Activated CD4-positive, alpha-beta T cell treated with anti-CD3 and anti-CD28 coated beads, Interleukin-2, amount 50 U/mL, for 48 hours (primary cell): Measurements from ENCODE around the gene PES1.
"Not testable (repeated sequence)": the region's sequence is repeated elsewhere in the genome, so short reads cannot be mapped to it uniquely, and the experiment has no call there.

Experiments
- DNase-seq, 2 experiments: peaks; one replicate each; pipeline ENCODE4 v3.0.0-alpha.2; 2020

The PES1 gene

GRCh38 chr22:30574095-30574981, 17.4 kb downstream of the PES1 start, which contains the start of gene GAL3ST1:
Gene GAL3ST1 (minus strand): TSS chr22:30574665. CDS start chr22:30557392, 17,273 bp downstream.
- no peak for DNase-seq

GRCh38 chr22:30573594-30574094, 18.1 kb downstream of the PES1 start:
- no peak for DNase-seq

- DNase-seq: no peak
Observed at GRCh38 chr22:30572840-30573593, 18.7 kb downstream of the PES1 start.

- DNase-seq: no peak
Observed at GRCh38 chr22:30572210-30572609, 19.5 kb downstream of the PES1 start.

- no peak for DNase-seq
Observed at GRCh38 chr22:30569674-30570202, 22.0 kb downstream of the PES1 start.

DNA sequence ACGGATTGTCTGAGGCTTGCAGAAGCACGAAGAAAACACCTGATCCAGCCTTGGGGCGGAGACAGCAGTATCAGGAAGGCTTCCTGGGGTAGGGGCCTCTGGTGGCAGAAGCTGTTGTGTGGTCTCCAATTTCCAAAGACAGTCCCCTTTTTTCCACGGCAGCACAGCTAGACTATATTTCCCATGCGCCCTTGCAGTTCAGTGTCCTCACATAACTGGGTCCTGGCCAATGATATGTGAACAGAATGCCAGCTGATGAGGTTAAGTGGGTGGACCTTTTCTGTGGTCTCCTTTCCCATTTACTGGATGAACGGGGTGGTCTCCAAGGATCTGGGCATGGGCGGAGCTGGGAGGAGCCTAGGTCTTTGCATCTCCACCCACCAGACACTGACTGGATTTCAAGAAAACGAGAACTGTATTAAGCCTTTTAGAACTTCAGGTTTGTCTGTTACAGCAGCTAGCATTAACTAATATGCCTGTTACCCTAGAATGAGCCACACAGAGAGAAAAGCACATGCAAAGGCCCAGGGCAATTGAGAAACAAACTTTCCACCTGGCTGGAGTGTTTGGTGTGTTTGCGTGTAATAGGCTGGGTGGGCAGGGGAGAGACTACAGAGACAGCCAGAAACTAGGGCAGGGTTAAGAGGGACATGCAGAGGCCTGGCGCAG, 23.4 kb downstream of the PES1 start:
- DNase-seq: no peak

DNA sequence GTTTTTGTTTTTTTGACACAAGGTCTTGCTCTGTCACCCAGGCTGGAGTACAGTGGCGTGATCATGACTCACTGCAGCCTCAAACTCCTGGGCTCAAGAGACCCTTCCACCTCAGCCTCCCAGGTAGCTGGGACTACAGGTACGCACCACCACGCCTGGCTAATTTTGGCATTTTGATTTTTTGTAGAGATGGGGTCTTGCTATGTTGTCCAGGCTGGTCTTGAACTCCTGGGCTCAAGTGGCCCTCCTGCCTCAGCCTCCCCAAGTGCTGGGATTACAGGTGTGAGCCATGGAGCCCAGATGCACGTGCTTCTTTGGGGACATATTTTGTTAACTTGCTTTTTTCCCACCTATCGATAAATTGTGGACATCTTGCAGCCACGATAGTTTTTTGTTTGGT, 24.4 kb downstream of the PES1 start:
- DNase-seq: not testable (repeated sequence)

DNA sequence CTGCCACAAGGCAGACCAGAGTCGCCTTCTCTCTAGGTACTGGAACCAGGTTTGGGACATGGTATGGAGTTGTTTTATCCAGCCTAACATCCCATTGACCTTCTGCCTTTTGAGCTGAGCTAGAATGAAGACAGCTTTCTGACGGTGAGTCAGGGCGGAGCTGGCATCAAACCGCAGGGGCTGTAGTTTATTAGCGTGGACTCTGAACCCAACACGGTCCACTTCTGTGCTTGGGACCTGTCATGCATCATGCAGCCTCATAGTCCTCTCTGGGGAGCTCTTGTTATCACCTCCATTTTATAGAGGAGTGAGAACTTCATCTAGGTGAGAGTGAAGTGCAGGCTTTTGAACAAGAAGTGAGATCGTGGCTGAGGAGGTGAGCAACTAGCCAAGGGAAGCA, 25.6 kb downstream of the PES1 start:
- no peak for DNase-seq

DNA sequence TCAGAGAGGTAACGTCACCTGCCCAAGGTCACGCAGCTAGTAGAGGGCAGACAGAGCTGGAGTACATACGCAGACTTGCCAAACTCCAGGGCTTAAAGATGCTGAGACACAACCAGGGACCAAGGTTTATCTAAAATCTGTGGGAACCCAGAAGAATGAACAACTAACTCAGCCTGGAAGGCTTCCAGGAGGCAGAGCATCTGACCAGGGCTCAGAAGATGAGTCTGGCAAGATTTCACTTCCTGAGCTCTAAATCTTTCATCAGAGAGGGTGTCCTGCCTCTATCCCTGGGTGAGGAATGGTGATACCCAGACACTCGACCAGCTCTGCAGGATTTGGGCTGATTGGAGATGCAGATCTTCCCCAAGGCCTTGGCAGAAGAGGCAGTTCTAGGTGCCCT, 26.4 kb downstream of the PES1 start:
- no peak for DNase-seq

GRCh38 chr22:30564761-30565119, 27.0 kb downstream of the PES1 start:
- DNase-seq: no peak

DNA sequence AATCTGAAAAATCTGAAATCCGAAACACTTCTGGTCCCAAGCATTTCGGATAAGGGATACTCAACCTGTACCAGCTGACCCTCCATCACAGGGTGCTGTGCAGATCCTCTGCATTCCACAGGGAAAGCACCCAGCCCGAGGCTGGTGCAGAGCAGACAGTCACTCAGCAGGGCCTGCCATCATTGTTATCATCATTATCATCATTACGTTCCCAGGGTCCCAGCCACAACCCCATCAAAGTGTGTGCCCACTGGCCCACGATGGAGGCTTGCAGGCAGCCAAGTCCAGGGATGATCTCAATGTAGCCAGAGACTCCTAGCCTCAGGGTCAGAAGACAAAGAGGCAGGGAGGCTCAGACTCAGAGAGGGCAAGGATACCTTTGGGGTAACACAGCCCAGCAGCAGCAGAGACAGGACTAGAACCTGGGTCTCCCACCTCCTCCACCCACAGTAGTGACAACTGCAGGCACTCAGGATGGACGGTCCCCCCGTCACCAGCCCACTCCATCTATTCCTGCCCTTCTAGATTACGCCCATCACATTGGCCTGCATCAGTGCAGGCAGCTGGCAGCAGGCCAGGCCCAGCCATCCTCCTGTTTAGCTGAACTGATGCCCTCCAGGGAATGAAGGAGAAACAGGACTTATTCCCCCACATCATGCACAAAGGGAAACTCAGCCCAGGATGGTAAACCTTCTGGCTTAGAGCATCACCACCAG, 27.5 kb downstream of the PES1 start:
- DNase-seq: no peak

- no peak for DNase-seq
Observed at GRCh38 chr22:30562366-30562765, 29.3 kb downstream of the PES1 start.

DNA sequence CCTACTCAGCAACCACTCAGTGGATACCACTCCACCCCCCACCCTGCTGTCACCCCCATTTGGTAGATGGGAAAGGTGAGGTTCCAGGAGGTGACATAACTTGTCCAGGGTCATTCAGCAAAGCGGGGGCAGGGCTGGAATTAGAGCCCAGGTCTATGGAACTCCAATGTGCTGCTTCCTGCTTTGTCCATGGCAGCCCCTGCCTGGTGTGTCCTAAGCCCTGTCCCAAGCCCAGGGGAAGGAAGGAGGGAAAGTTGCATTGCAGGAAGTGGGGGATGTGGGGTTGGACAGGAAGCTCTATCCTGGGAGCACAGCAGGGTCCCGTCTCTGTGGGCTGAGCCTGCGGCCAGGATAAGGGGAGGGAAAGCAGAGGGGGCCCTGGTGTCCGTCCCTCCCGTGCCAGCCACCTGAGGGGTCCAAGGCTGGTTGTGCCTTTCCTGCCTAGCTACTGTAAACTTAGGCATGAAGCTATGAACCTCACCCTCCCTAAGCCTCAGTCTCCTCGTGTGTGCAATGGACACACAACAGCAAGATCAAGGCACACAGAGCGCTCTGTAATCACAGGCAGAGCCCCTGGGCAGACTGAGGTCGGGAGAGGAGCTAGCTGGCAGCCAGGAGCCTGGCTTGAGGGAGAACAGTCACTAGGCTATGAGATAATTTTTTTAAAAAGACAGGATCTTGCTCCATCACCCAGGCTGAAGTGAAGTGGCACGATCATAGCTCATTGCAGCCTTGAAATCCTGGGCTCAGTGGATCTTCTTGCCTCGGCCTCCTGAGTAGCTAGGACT, 30.1 kb downstream of the PES1 start:
- no peak for DNase-seq

- peak; percentile 29 to 33 for DNase-seq
Observed at GRCh38 chr22:30560643-30561202, 31.0 kb downstream of the PES1 start.

GRCh38 chr22:30559889-30560288, 31.8 kb downstream of the PES1 start:
- DNase-seq: no peak

DNA sequence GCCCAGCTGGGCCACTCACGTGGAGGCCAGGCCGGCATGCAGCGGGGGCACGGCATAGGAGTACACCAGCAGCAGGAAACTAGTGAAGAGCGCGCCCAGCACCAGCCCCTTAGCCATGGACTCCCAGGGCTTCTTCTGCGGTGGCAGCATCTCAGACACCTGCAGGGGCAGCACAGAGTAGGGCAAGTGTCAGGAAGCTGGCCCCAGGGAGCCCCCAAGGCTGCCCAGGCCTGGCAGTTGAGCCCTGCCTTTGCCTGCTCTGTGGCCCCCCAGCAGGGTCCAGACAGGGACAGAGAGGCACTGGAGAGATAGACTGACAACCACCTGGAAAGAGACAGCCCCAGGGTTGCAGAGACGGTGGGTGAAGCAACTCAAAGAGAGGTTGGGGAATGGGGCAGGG, 34.5 kb downstream of the PES1 start:
- no peak for DNase-seq

- no peak for DNase-seq
Observed at GRCh38 chr22:30556388-30556787, 35.3 kb downstream of the PES1 start.

DNA sequence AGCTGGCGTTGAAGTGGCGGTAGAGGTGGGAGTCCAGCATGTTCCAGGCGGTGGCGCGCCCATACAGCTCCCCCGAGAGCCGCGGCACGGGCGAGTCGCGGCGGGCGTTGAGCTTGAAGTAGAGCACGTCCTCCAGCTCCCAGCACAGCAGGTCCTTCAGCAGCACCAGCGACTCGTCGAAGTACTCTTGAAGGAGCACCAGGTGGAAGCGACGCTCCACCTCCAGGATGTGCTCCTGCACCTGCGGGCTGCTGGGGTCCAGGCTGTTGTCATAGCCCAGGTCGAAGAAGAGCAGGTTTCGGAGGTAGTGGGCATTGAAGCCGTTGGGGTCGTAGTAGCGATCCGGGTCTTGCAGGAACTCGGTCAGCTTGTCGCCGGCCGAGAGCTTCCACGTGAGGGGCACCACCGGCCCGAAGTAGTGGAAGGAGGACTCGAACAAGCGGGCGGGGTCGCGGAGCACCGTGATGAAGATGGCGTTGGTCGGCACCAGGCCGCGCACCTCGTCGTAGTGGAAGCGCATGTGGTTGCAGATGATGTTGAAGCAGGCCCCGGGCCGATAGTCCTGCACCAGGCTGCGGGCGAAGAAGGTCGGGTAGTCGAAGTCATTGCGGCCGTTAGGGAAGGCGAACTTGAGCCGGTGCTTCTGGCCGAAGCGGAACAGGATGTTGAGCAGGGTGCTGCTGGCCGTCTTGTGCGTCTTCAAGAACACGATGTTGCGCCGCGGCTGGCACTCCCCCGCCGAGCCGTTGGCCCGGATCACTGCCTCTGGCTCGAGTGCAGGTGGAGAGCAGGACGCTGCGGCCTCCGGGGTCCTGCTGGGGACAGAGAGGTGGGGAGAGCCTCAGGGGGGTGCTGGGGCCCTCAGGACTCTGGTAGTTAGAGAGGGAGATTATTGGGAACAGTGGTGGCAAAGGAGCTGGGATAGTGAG, 36.2 kb downstream of the PES1 start:
- DNase-seq: no peak

- DNase-seq: no peak
Observed at GRCh38 chr22:30553971-30554370, 37.7 kb downstream of the PES1 start.

DNA sequence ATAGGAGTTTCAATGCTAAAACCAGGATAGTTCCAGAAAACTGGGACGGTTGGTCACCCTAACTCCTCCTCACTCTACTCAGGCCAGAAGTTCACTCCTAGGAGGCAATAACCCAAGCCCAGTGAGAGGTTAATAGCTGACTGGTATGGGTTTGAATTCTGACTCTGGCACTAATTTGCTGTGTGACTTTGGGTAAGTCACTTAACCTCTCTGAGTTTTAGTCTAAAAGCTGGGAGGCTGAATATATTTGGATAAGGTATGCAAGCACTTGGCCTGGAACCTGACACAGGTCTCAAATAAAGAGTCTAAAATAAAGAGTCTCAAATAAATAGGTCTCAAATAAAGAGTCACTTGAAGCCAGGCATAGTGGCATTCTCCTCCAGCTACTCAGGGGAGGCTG, 39.0 kb downstream of the PES1 start:
- no peak for DNase-seq
